K562 (cell line): ENCODE results near the gene ZNF83. TPM values are rescaled to one million over a fixed set of nuclear protein-coding genes. Genes with fewer than 3 reads are reported as not detected.

Experiments
- ARID2 ChIP-seq: fragments of 450-650 bp; IDR thresholded peaks from 2 replicates; pipeline ENCODE4 v1.6.1; 2017; ENCODE audit warnings: antibody characterized with exemption, mild to moderate bottlenecking
- BRCA1 ChIP-seq, 2 experiments: fragments of 450-650 bp in 1 of 2; sonication (generic) in 1 of 2; formaldehyde crosslinking in 1 of 2; IDR thresholded peaks; 2 replicates each; pipeline versions ENCODE4 v1.5.0 to v1.6.1; 2017 to 2020; ENCODE audit warnings: mild to moderate bottlenecking in 1 of 2, missing genetic modification reagents in 1 of 2
- CBX2 ChIP-seq: fragments of 200-600 bp; sonication (generic); IDR thresholded peaks from one replicate; pipeline ENCODE4 v1.6.1; 2012; ENCODE audit warnings: mild to moderate bottlenecking, low read length, inconsistent platforms; ENCODE audit not compliant: insufficient read depth, poor library complexity, severe bottlenecking
- CREB5 ChIP-seq: fragments of 250-450 bp; sonication (Bioruptor Pico); IDR thresholded peaks from 2 replicates; pipeline ENCODE4 v1.5.0; 2020; ENCODE audit warnings: mild to moderate bottlenecking
- CXXC5 ChIP-seq: fragments of 250-450 bp; sonication (Bioruptor Pico); IDR thresholded peaks from 2 replicates; pipeline ENCODE4 v1.8.0; 2022; ENCODE audit warnings: inconsistent platforms, mild to moderate bottlenecking, moderate library complexity
- DIDO1 ChIP-seq: fragments of 450-650 bp; IDR thresholded peaks from 2 replicates; pipeline ENCODE4 v1.6.1; 2016; ENCODE audit warnings: low read depth, missing biosample characterization, missing genetic modification characterization
- ERF ChIP-seq: fragments of 450-650 bp; formaldehyde crosslinking; IDR thresholded peaks from 2 replicates; pipeline ENCODE4 v1.4.0; 2020; ENCODE audit warnings: mild to moderate bottlenecking, mixed read lengths
- FOXJ3 ChIP-seq: sonication (generic); formaldehyde crosslinking; IDR thresholded peaks from 2 replicates; pipeline ENCODE4 v1.4.0; 2020; ENCODE audit warnings: mild to moderate bottlenecking, missing genetic modification reagents
- HDAC8 ChIP-seq: fragments of 450-650 bp; IDR thresholded peaks from 2 replicates; pipeline ENCODE4 v1.6.1; 2016; ENCODE audit warnings: mild to moderate bottlenecking, missing genetic modification characterization, moderate library complexity, missing compliant biosample characterization
- HIVEP1 ChIP-seq: fragments of 250-450 bp; sonication (Bioruptor Pico); IDR thresholded peaks from 2 replicates; pipeline ENCODE4 v1.4.0; 2020; ENCODE audit warnings: mild to moderate bottlenecking
- HLTF ChIP-seq: fragments of 450-650 bp; IDR thresholded peaks from 2 replicates; pipeline ENCODE4 v1.6.1; 2016
- HMGN3 ChIP-seq: IDR thresholded peaks from 2 replicates; pipeline ENCODE4 v1.6.1; 2011; ENCODE audit warnings: borderline replicate concordance, low read depth, mild to moderate bottlenecking, mixed read lengths, low read length; ENCODE audit not compliant: insufficient read length; ENCODE audit errors: extremely low read depth
- HSF4 ChIP-seq: fragments of 250-450 bp; sonication (Bioruptor Pico); IDR thresholded peaks from 2 replicates; pipeline ENCODE4 v2.1.2; 2022; ENCODE audit warnings: mild to moderate bottlenecking, moderate library complexity, borderline replicate concordance
- KLF1 ChIP-seq: fragments of 450-650 bp; IDR thresholded peaks from 2 replicates; pipeline ENCODE4 v1.6.1; 2016; ENCODE audit warnings: missing genetic modification characterization, missing compliant biosample characterization
- MCM3 ChIP-seq: fragments of 450-650 bp; IDR thresholded peaks from 2 replicates; pipeline ENCODE4 v1.6.1; 2016
- MTA2 ChIP-seq: fragments of 450-650 bp; IDR thresholded peaks from 2 replicates; pipeline ENCODE4 v1.6.1; 2016; ENCODE audit warnings: low read depth
- NR2F6 ChIP-seq: fragments of 450-650 bp; formaldehyde crosslinking; IDR thresholded peaks from 2 replicates; pipeline ENCODE4 v1.4.0; 2020; ENCODE audit warnings: mild to moderate bottlenecking
- POLR2AphosphoS5 ChIP-seq: IDR thresholded peaks from 2 replicates; pipeline ENCODE4 v1.6.1; 2011; ENCODE audit warnings: mild to moderate bottlenecking, low read depth, low read length, moderate library complexity; ENCODE audit not compliant: control insufficient read depth, insufficient read depth
- SIN3B ChIP-seq: fragments of 450-650 bp; IDR thresholded peaks from 2 replicates; pipeline ENCODE4 v1.6.1; 2017; ENCODE audit warnings: low read depth, mild to moderate bottlenecking, moderate library complexity
- TARDBP ChIP-seq: fragments of 450-650 bp; IDR thresholded peaks from 2 replicates; pipeline ENCODE4 v1.6.1; 2016
- TCF7L2 ChIP-seq: fragments of 150-350 bp; IDR thresholded peaks from 2 replicates; pipeline ENCODE4 v1.6.1; 2016; ENCODE audit warnings: low read depth, mild to moderate bottlenecking, low read length, moderate library complexity
- TEAD4 ChIP-seq, 2 experiments: sonication (generic) in 1 of 2; formaldehyde crosslinking in 1 of 2; IDR thresholded peaks; 2 replicates each; pipeline versions ENCODE4 v1.6.1 to v1.8.0; 2012 to 2022; ENCODE audit warnings: borderline replicate concordance in 1 of 2, inconsistent platforms in 1 of 2, low read length in 1 of 2, mild to moderate bottlenecking in 1 of 2, missing genetic modification reagents in 1 of 2
- TRIM28 ChIP-seq: fragments of 450-650 bp; IDR thresholded peaks from 2 replicates; pipeline ENCODE4 v1.6.1; 2017
- ZNF12 ChIP-seq: sonication (generic); formaldehyde crosslinking; IDR thresholded peaks from 2 replicates; pipeline ENCODE4 v1.4.0; 2020; ENCODE audit warnings: mild to moderate bottlenecking, missing genetic modification reagents
- ZNF197 ChIP-seq: fragments of 200-800 bp; sonication (Bioruptor generic); IDR thresholded peaks from 2 replicates; pipeline ENCODE4 v1.6.1; 2016; ENCODE audit warnings: low read depth, missing genetic modification characterization, missing compliant biosample characterization
- ZNF24 ChIP-seq: fragments of 450-650 bp; IDR thresholded peaks from 2 replicates; pipeline ENCODE4 v1.6.1; 2016
- ZNF57 ChIP-seq: fragments of 450-650 bp; formaldehyde crosslinking; IDR thresholded peaks from 2 replicates; pipeline ENCODE4 v1.4.0; 2020; ENCODE audit warnings: mild to moderate bottlenecking, moderate library complexity
- ZNF695 ChIP-seq: fragments of 450-650 bp; formaldehyde crosslinking; IDR thresholded peaks from 2 replicates; pipeline ENCODE4 v1.4.0; 2020; ENCODE audit warnings: mild to moderate bottlenecking, moderate library complexity
- ZNF75A ChIP-seq: fragments of 450-650 bp; formaldehyde crosslinking; IDR thresholded peaks from 2 replicates; pipeline ENCODE4 v1.4.0; 2020; ENCODE audit warnings: mild to moderate bottlenecking
- ZNF780A ChIP-seq: fragments of 250-450 bp; sonication (Bioruptor Pico); IDR thresholded peaks from 2 replicates; pipeline ENCODE4 v1.5.0; 2021; ENCODE audit warnings: mild to moderate bottlenecking
- polyA plus RNA-seq, 8 experiments: library from polyadenylated mRNA; depleted of rRNA in 4 of 8; stranded (reverse) in 5 of 8; unstranded in 3 of 8; fragments of >200 nt; fragmentation: Nextera tagmentation in 2 of 8; fragmentation: Illumina TruSeq in 1 of 8; extraction: Ambion mirVana in 2 of 8; extraction: Trizol in 1 of 8; gene quantifications; 2 replicates each; pipeline versions ENCODE4 v1.2.1 to v1.2.3, GENCODE V29; 2011 to 2014; ENCODE audit warnings: inconsistent platforms in 1 of 8, missing spikeins in 1 of 8
- total RNA-seq, 7 experiments: library from RNA; depleted of rRNA in 6 of 7; stranded (reverse); fragments of >200 nt in 6 of 7; fragmentation: Illumina TruSeq in 2 of 7; extraction: Trizol in 2 of 7; gene quantifications; 2 replicates each; pipeline versions ENCODE4 v1.2.1 to v1.2.3, GENCODE V29; 2011 to 2021; ENCODE audit warnings: low replicate concordance in 1 of 7
- TF ChIP-seq, protein P1 (sequence below): fragments of 450-650 bp; formaldehyde crosslinking; IDR thresholded peaks from 2 replicates; pipeline ENCODE4 v1.4.0; 2022; ENCODE audit warnings: mild to moderate bottlenecking, moderate library complexity

ZNF83 gene
- total and polyA plus RNA-seq, 9 of the 15 experiments (the other 6 are each of a cell fraction or from before 2014, with no cell fraction given): 18.6 to 74.3 (median 51.9) TPM

DNA sequence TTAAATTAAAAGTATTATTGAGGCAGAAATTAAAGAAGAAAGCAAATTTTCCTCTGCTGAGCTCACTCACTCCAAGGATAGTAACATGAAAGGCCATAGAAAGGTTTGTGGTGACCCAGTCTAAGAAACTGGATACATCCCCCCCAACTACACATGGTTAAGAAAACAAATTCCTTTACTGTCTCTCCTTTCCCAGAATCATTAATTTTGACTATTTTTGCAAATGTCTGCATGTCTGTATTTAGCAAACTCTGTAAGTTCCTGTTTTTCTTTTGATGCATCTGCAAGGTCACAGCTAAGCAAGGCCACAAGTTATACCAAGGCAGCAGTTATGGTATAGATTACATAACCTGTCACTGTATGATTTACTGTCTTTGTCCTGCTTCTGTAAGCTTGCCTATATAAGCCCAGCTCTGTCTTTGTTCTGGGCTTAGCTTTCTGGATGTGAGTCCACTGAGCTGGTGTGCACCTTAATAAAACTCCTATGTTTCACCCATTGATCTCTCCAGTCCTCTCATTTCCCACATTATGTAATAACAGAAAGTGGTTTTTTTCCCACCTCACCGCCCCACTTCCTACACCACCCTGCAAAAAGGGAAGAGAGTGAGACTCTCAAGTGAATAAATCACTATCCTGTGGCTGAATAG is 8.5 kb upstream of the ZNF83 start (continued):
- TF ChIP-seq TEAD4 (IDR thresholded peaks at IDR 0.05; ENCODE audit: low read length) (peak; percentile 15; the same call in 1 of the 2 replicates), TEAD4 (CRISPR knock-in tag; IDR thresholded peaks at IDR 0.05; ENCODE audit: borderline replicate concordance) (no peak), ZNF780A (CRISPR knock-in tag) (no peak), HLTF (0 out of 2 replicates have a peak, but pooled peaks have one; percentile 40), ZNF197 (CRISPR knock-in tag) (no peak), ZNF24 (no peak), NR2F6 (CRISPR knock-in tag) (no peak), ZNF12 (CRISPR knock-in tag) (no peak), KLF1 (no peak), ARID2 (no peak), TRIM28 (peak; percentile 69), CBX2 (no peak), HSF4 (CRISPR knock-in tag) (no peak), DIDO1 (tag) (no peak), MTA2 (no peak), SIN3B (no peak), FOXJ3 (CRISPR knock-in tag) (no peak), POLR2AphosphoS5 (no peak), TCF7L2 (no peak), BRCA1 (IDR thresholded peaks at IDR 0.05) (no peak), BRCA1 (CRISPR knock-in tag; IDR thresholded peaks at IDR 0.05) (no peak), HIVEP1 (no peak), HMGN3 (no peak), CREB5 (no peak), ZNF57 (CRISPR knock-in tag) (no peak), HDAC8 (no peak), MCM3 (no peak), ZNF75A (CRISPR knock-in tag) (peak; percentile 97), ZNF695 (no peak), ERF (CRISPR knock-in tag) (no peak), CXXC5 (CRISPR knock-in tag) (no peak), TARDBP (no peak)
- TF ChIP-seq, protein P1, sequence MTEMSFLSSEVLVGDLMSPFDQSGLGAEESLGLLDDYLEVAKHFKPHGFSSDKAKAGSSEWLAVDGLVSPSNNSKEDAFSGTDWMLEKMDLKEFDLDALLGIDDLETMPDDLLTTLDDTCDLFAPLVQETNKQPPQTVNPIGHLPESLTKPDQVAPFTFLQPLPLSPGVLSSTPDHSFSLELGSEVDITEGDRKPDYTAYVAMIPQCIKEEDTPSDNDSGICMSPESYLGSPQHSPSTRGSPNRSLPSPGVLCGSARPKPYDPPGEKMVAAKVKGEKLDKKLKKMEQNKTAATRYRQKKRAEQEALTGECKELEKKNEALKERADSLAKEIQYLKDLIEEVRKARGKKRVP (CRISPR knock-in tag): no peak
